Hepatocyte (in vitro differentiated cells): ENCODE measurements around the gene CAPZB. TPM values are rescaled to one million over a fixed set of nuclear protein-coding genes. Genes with fewer than 3 reads are reported as not detected.

Experiments used
- DNase-seq: peaks from one replicate; pipeline ENCODE4 v3.0.0-alpha.2; 2016; ENCODE audit warnings: low spot score
- H2AFZ ChIP-seq: fragments of 200-600 bp; sonication (generic); 2 replicates; pipeline ENCODE4 v1.6.0; 2016; ENCODE audit warnings: antibody characterized with exemption, mild to moderate bottlenecking
- H3K27ac ChIP-seq: fragments of 200-600 bp; sonication (generic); 2 replicates; pipeline ENCODE4 v1.5.1; 2016; ENCODE audit warnings: mild to moderate bottlenecking
- H3K27me3 ChIP-seq: fragments of 200-600 bp; sonication (generic); 2 replicates; pipeline ENCODE4 v1.6.1; 2016
- H3K36me3 ChIP-seq: fragments of 200-600 bp; sonication (generic); replicated peaks from 2 replicates; pipeline ENCODE4 v1.5.1; 2016; ENCODE audit warnings: low read depth; ENCODE audit not compliant: insufficient read depth
- H3K4me1 ChIP-seq: fragments of 200-600 bp; sonication (generic); 2 replicates; pipeline ENCODE4 v1.5.1; 2016; ENCODE audit warnings: mild to moderate bottlenecking, moderate library complexity; ENCODE audit not compliant: insufficient read depth
- H3K4me2 ChIP-seq: fragments of 200-600 bp; sonication (generic); 2 replicates; pipeline ENCODE4 v1.6.0; 2016
- H3K4me3 ChIP-seq: fragments of 200-600 bp; sonication (generic); 2 replicates; pipeline ENCODE4 v1.5.1; 2016; ENCODE audit warnings: mild to moderate bottlenecking
- H3K79me2 ChIP-seq: fragments of 200-600 bp; sonication (generic); 2 replicates; pipeline ENCODE4 v1.6.0; 2017; ENCODE audit warnings: mild to moderate bottlenecking
- H3K9me2 ChIP-seq: fragments of 200-600 bp; sonication (generic); replicated peaks from 2 replicates; pipeline ENCODE4 v1.6.0; 2017; ENCODE audit warnings: mild to moderate bottlenecking; ENCODE audit not compliant: insufficient read depth
- H3K9me3 ChIP-seq: fragments of 200-600 bp; sonication (generic); 2 replicates; pipeline ENCODE4 v1.5.1; 2016; ENCODE audit warnings: low read depth, mild to moderate bottlenecking
- H4K20me1 ChIP-seq: fragments of 200-600 bp; sonication (generic); 2 replicates; pipeline ENCODE4 v1.6.0; 2016; ENCODE audit warnings: mild to moderate bottlenecking; ENCODE audit not compliant: insufficient read depth, poor library complexity, severe bottlenecking
- CTCF ChIP-seq: fragments of 200-600 bp; sonication (generic); IDR thresholded peaks from 2 replicates; pipeline ENCODE4 v1.5.1; 2016; ENCODE audit warnings: antibody characterized with exemption, mild to moderate bottlenecking; ENCODE audit not compliant: poor library complexity
- EZH2 ChIP-seq: fragments of 200-600 bp; sonication (generic); IDR thresholded peaks from 2 replicates; pipeline ENCODE4 v1.6.1; 2016; ENCODE audit warnings: antibody characterized with exemption, mild to moderate bottlenecking, borderline replicate concordance
- EZH2phosphoT487 ChIP-seq: fragments of 200-600 bp; sonication (generic); IDR thresholded peaks from one replicate; pipeline ENCODE4 v1.6.1; 2018; ENCODE audit warnings: antibody characterized with exemption, mild to moderate bottlenecking, low read depth, moderate library complexity; ENCODE audit not compliant: unreplicated experiment, severe bottlenecking
- WGBS: methylation state at CpG from one replicate; pipeline ENCODE4 v1.1.6; 2016; ENCODE audit warnings: low lambda C conversion rate; ENCODE audit errors: missing lambda C conversion rate; 5-methylcytosine and 5-hydroxymethylcytosine counted together
- polyA plus RNA-seq: library from polyadenylated mRNA; unstranded; fragments of >200 nt; fragmentation: Nextera tagmentation; extraction: Ambion mirVana; gene quantifications from 2 replicates; pipeline ENCODE4 v1.2.1, GENCODE V29; 2016
- total RNA-seq: library from RNA; depleted of rRNA; stranded (reverse); fragments of >200 nt; gene quantifications from 2 replicates; pipeline ENCODE4 v1.2.3, GENCODE V29; 2014

Gene CAPZB
- total and polyA plus RNA-seq, 2 experiments from 2014 or later: 139 to 261 TPM

GRCh38 chr1:19481826-19482398 is 3.4 kb downstream of the CAPZB start:
- Histone ChIP-seq H3K4me3 (no peak overlapping the region), H3K36me3 (no peaks in the 10 kb centered on the region), H3K4me2 (peak overlapping the region; percentile 98), H2AFZ (no peak overlapping the region), H3K4me1 (peaks cover 52% of the 10 kb centered on the region), H3K9me3 (no peaks in the 10 kb centered on the region), H4K20me1 (peaks cover 77% of the 10 kb centered on the region), H3K9me2 (no peaks in the 10 kb centered on the region), H3K27ac (no peak overlapping the region), H3K79me2 (peaks cover 86% of the 10 kb centered on the region), H3K27me3 (no peaks in the 10 kb centered on the region)
- DNase-seq: no peak
- TF ChIP-seq CTCF: no peak
- TF ChIP-seq EZH2phosphoT487: no peak
- no peak for TF ChIP-seq EZH2
- 78% methylated on average over 4 of the region's 4 CpGs for WGBS

GRCh38 chr1:19480282-19480681 is 5.1 kb downstream of the CAPZB start:
- H3K27ac ChIP-seq: no peak overlapping the region
- peaks cover 100% of the 10 kb centered on the region for H3K79me2 ChIP-seq
- peak overlapping the region; percentile 1 for H3K4me2 ChIP-seq
- WGBS: 72% methylated on average over 6 of the region's 6 CpGs
- H3K4me3 ChIP-seq: no peak overlapping the region
- no peaks in the 10 kb centered on the region for H3K9me2 ChIP-seq
- DNase-seq: no peak
- H4K20me1 ChIP-seq: peaks cover 94% of the 10 kb centered on the region
- no peaks in the 10 kb centered on the region for H3K9me3 ChIP-seq
- TF ChIP-seq EZH2 (no peak), CTCF (no peak), EZH2phosphoT487 (no peak)
- no peak overlapping the region for H2AFZ ChIP-seq
- H3K27me3 ChIP-seq: no peaks in the 10 kb centered on the region
- no peaks in the 10 kb centered on the region for H3K36me3 ChIP-seq
- peaks cover 49% of the 10 kb centered on the region for H3K4me1 ChIP-seq

GRCh38 chr1:19479351-19480120 is 5.8 kb downstream of the CAPZB start:
- Histone ChIP-seq H2AFZ (no peak overlapping the region), H3K79me2 (peaks cover 100% of the 10 kb centered on the region), H3K9me2 (no peaks in the 10 kb centered on the region), H3K27me3 (no peaks in the 10 kb centered on the region), H4K20me1 (peaks cover 100% of the 10 kb centered on the region), H3K27ac (no peak overlapping the region), H3K4me2 (no peak overlapping the region), H3K36me3 (no peaks in the 10 kb centered on the region), H3K9me3 (no peaks in the 10 kb centered on the region), H3K4me3 (no peak overlapping the region), H3K4me1 (peaks cover 49% of the 10 kb centered on the region)
- TF ChIP-seq EZH2 (no peak), EZH2phosphoT487 (no peak), CTCF (no peak)
- WGBS: 59% methylated on average over 6 of the region's 6 CpGs
- DNase-seq: no peak
